ENCODE data around the gene RNF224.

DNA sequence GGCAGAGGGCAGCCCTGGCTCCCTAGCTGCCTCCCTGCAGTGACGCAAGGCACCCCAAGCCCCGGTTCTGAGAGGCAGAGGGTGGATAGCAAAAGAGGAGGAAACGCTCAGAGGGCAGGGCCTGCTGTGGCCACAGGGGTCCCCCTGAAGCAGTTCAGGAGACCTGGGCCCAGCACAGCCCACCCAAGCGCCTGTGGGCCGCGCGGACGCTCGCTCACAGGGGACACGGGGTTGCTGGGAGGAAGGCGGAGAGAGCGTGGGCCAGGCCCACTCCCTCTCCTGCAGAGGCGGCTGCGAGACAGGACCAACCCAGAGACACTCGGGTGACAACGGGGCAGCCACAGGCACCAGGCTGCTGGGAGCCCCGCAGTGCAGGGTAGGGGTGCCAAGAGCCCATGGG, 47.5 kb upstream of the RNF224 start:
- TF ChIP-seq, protein P1, sequence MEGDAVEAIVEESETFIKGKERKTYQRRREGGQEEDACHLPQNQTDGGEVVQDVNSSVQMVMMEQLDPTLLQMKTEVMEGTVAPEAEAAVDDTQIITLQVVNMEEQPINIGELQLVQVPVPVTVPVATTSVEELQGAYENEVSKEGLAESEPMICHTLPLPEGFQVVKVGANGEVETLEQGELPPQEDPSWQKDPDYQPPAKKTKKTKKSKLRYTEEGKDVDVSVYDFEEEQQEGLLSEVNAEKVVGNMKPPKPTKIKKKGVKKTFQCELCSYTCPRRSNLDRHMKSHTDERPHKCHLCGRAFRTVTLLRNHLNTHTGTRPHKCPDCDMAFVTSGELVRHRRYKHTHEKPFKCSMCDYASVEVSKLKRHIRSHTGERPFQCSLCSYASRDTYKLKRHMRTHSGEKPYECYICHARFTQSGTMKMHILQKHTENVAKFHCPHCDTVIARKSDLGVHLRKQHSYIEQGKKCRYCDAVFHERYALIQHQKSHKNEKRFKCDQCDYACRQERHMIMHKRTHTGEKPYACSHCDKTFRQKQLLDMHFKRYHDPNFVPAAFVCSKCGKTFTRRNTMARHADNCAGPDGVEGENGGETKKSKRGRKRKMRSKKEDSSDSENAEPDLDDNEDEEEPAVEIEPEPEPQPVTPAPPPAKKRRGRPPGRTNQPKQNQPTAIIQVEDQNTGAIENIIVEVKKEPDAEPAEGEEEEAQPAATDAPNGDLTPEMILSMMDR (IDR thresholded peaks at IDR 0.05): no peak
- TF ChIP-seq ZFX (IDR thresholded peaks at IDR 0.05; ENCODE audit: borderline replicate concordance): no peak

Data from 22Rv1 (cell line).